Measurements from ENCODE around the gene NAMPT. TPM values are rescaled to one million over a fixed set of nuclear protein-coding genes. Genes with fewer than 3 reads are reported as not detected.
"Not testable (repeated sequence)": the region's sequence is repeated elsewhere in the genome, so short reads cannot be mapped to it uniquely, and the experiment has no call there.

Gene NAMPT
- polyA plus RNA-seq, 2 donors = 185 to 206 TPM

GRCh38 chr7:106320254-106320770, 35.5 kb upstream of the NAMPT start:
- WGBS, 2 donors = 82 to 86% methylated on average over 9 of the region's 9 CpGs
- not testable (repeated sequence) for H3K4me3 ChIP-seq (ENCODE audit: low read depth in 1 of 2, low read length in 2 of 2); H3K27ac ChIP-seq (ENCODE audit: low read depth in 2 of 2, low read length in 1 of 2); H3K27me3 ChIP-seq (ENCODE audit: control insufficient read depth in 1 of 2, insufficient read depth in 2 of 2, low read length in 2 of 2); H3K9me3 ChIP-seq (ENCODE audit: control insufficient read depth in 2 of 2, insufficient read depth in 1 of 2, low read depth in 1 of 2, low read length in 1 of 2); H3K36me3 ChIP-seq (ENCODE audit: control insufficient read depth in 2 of 2, insufficient read depth in 2 of 2, low read length in 1 of 2); H3K4me1 ChIP-seq (ENCODE audit: control insufficient read depth in 2 of 2, insufficient read depth in 2 of 2, low read length in 1 of 2)

- 77 to 81% methylated on average over 2 of the region's 2 CpGs for WGBS, 2 donors
- Histone ChIP-seq H3K27me3 (ENCODE audit: control insufficient read depth in 1 of 2, insufficient read depth in 2 of 2, low read length in 2 of 2) (no peaks in the 10 kb centered on the region), H3K4me1 (ENCODE audit: control insufficient read depth in 2 of 2, insufficient read depth in 2 of 2, low read length in 1 of 2) (no peaks in the 10 kb centered on the region), H3K36me3 (ENCODE audit: control insufficient read depth in 2 of 2, insufficient read depth in 2 of 2, low read length in 1 of 2) (no peaks in the 10 kb centered on the region), H3K27ac (ENCODE audit: low read depth in 2 of 2, low read length in 1 of 2) (no peak overlapping the region), H3K4me3 (ENCODE audit: low read depth in 1 of 2, low read length in 2 of 2) (no peak overlapping the region), H3K9me3 (ENCODE audit: control insufficient read depth in 2 of 2, insufficient read depth in 1 of 2, low read depth in 1 of 2, low read length in 1 of 2) (peaks cover 0 to 4% of the 10 kb centered on the region in 2 donors)
These were observed 33.7 kb upstream of the NAMPT start for GRCh38 chr7:106318482-106318881.

DNA sequence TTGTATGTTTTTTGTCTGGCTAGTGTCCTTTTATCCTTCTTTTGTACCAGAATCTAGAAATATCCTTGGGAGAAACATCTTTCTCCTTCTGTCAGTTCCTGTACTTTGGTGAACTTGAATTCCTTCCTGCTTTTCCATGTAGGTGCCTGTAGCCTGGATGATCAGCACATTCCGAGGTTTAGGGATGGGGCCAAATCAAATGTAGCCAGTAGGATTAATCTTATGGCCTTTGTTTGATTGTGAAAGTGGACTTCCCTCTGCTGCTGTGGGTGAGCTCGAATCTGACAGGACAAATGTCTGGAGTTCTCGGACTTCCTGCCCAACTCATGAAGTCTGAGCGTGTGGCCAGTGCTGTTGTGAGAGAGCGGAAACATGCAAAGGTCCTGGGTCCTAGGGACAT, 33.2 kb upstream of the NAMPT start:
- WGBS, 2 donors = 79 to 81% methylated on average over 5 of the region's 5 CpGs
- no peaks in the 10 kb centered on the region for H3K27me3 ChIP-seq (ENCODE audit: control insufficient read depth in 1 of 2, insufficient read depth in 2 of 2, low read length in 2 of 2)
- H3K9me3 ChIP-seq (ENCODE audit: control insufficient read depth in 2 of 2, insufficient read depth in 1 of 2, low read depth in 1 of 2, low read length in 1 of 2) = peaks cover 0 to 4% of the 10 kb centered on the region in 2 donors
- H3K4me3 ChIP-seq (ENCODE audit: low read depth in 1 of 2, low read length in 2 of 2) = no peak overlapping the region
- H3K36me3 ChIP-seq (ENCODE audit: control insufficient read depth in 2 of 2, insufficient read depth in 2 of 2, low read length in 1 of 2) = no peaks in the 10 kb centered on the region
- H3K4me1 ChIP-seq (ENCODE audit: control insufficient read depth in 2 of 2, insufficient read depth in 2 of 2, low read length in 1 of 2) = no peaks in the 10 kb centered on the region
- no peak overlapping the region for H3K27ac ChIP-seq (ENCODE audit: low read depth in 2 of 2, low read length in 1 of 2)

DNA sequence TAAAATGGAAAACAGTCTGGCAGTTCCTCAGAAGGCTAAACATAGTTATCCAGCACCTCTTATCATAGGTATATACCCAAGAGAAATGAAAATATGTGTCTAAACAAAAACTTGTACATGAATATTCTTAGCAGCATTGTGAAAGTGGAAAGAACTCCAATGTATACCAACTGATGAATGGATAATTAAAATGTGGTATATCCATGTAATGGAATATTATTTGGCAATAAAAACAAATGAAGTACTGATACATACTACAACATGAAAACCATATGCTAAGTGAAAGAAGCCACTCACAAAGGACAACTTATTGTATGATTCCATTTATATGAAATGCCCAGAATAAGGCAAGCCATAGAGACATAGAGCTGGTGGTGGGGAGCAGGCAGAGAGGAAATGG, 32.2 kb upstream of the NAMPT start:
- Histone ChIP-seq H3K4me1 (ENCODE audit: control insufficient read depth in 2 of 2, insufficient read depth in 2 of 2, low read length in 1 of 2) (no peaks in the 10 kb centered on the region), H3K36me3 (ENCODE audit: control insufficient read depth in 2 of 2, insufficient read depth in 2 of 2, low read length in 1 of 2) (no peaks in the 10 kb centered on the region), H3K9me3 (ENCODE audit: control insufficient read depth in 2 of 2, insufficient read depth in 1 of 2, low read depth in 1 of 2, low read length in 1 of 2) (peaks cover 0 to 4% of the 10 kb centered on the region in 2 donors), H3K27ac (ENCODE audit: low read depth in 2 of 2, low read length in 1 of 2) (no peak overlapping the region), H3K4me3 (ENCODE audit: low read depth in 1 of 2, low read length in 2 of 2) (no peak overlapping the region), H3K27me3 (ENCODE audit: control insufficient read depth in 1 of 2, insufficient read depth in 2 of 2, low read length in 2 of 2) (no peaks in the 10 kb centered on the region)

DNA sequence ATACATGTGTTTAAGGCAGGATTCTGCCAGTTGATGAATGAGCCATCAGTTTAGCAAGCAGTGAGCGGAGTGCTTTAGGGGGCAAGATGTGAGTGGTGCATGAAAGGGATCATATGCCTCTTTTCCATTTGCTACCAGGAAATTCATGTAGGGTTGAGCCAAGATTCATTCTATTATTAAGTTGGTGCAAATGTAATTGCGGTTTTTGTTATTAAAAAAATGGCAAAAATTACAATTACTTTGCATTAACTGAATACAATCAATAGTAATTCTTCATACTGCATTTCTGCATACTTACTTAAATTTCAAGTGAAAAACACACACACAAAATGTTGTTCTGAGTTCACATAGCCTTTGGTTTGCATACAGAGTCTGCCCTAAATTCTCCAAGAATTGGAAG, 30.1 kb upstream of the NAMPT start:
- Histone ChIP-seq H3K27ac (ENCODE audit: low read depth in 2 of 2, low read length in 1 of 2) (no peak overlapping the region), H3K4me1 (ENCODE audit: control insufficient read depth in 2 of 2, insufficient read depth in 2 of 2, low read length in 1 of 2) (no peaks in the 10 kb centered on the region), H3K4me3 (ENCODE audit: low read depth in 1 of 2, low read length in 2 of 2) (no peak overlapping the region), H3K27me3 (ENCODE audit: control insufficient read depth in 1 of 2, insufficient read depth in 2 of 2, low read length in 2 of 2) (no peaks in the 10 kb centered on the region), H3K36me3 (ENCODE audit: control insufficient read depth in 2 of 2, insufficient read depth in 2 of 2, low read length in 1 of 2) (no peaks in the 10 kb centered on the region), H3K9me3 (ENCODE audit: control insufficient read depth in 2 of 2, insufficient read depth in 1 of 2, low read depth in 1 of 2, low read length in 1 of 2) (no peaks in the 10 kb centered on the region)
- whole genome bisulfite sequencing, 2 donors = 82 to 93% methylated on average over 2 of the region's 2 CpGs

- Histone ChIP-seq H3K27ac (ENCODE audit: low read depth in 2 of 2, low read length in 1 of 2) (no peak overlapping the region), H3K4me1 (ENCODE audit: control insufficient read depth in 2 of 2, insufficient read depth in 2 of 2, low read length in 1 of 2) (no peaks in the 10 kb centered on the region), H3K9me3 (ENCODE audit: control insufficient read depth in 2 of 2, insufficient read depth in 1 of 2, low read depth in 1 of 2, low read length in 1 of 2) (no peaks in the 10 kb centered on the region), H3K4me3 (ENCODE audit: low read depth in 1 of 2, low read length in 2 of 2) (no peak overlapping the region), H3K27me3 (ENCODE audit: control insufficient read depth in 1 of 2, insufficient read depth in 2 of 2, low read length in 2 of 2) (no peaks in the 10 kb centered on the region), H3K36me3 (ENCODE audit: control insufficient read depth in 2 of 2, insufficient read depth in 2 of 2, low read length in 1 of 2) (no peaks in the 10 kb centered on the region)
- 71 to 76% methylated on average over 2 of the region's 2 CpGs for WGBS, 2 donors
These were observed 29.2 kb upstream of the NAMPT start for GRCh38 chr7:106313966-106314365.

GRCh38 chr7:106313456-106313901, 28.7 kb upstream of the NAMPT start:
- Histone ChIP-seq H3K9me3 (ENCODE audit: control insufficient read depth in 2 of 2, insufficient read depth in 1 of 2, low read depth in 1 of 2, low read length in 1 of 2) (no peaks in the 10 kb centered on the region), H3K36me3 (ENCODE audit: control insufficient read depth in 2 of 2, insufficient read depth in 2 of 2, low read length in 1 of 2) (no peaks in the 10 kb centered on the region), H3K4me3 (ENCODE audit: low read depth in 1 of 2, low read length in 2 of 2) (no peak overlapping the region), H3K27me3 (ENCODE audit: control insufficient read depth in 1 of 2, insufficient read depth in 2 of 2, low read length in 2 of 2) (no peaks in the 10 kb centered on the region), H3K4me1 (ENCODE audit: control insufficient read depth in 2 of 2, insufficient read depth in 2 of 2, low read length in 1 of 2) (no peaks in the 10 kb centered on the region), H3K27ac (ENCODE audit: low read depth in 2 of 2, low read length in 1 of 2) (no peak overlapping the region)
- WGBS, 2 donors = 53 to 58% methylated on average over 2 of the region's 2 CpGs

DNA sequence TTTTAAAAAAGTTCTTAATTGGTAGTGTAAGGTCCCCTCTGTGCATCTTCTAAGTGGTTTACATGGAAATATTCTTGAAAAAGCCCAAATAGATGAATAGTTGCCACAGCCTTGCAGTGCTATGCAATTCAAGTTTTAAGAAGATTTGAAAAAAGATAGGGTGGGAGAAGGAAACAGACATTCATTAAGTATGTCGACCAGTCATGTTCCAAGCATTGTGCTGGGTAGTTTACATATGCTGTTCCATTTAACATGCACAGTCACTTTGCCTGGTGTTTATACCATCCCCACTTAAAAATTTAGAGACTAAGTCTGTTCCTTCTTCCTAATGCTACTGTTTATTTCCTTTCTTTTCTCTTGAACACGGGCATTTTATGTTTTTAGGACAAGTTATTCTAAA, 28.1 kb upstream of the NAMPT start:
- Histone ChIP-seq H3K27ac (ENCODE audit: low read depth in 2 of 2, low read length in 1 of 2) (no peak overlapping the region), H3K4me3 (ENCODE audit: low read depth in 1 of 2, low read length in 2 of 2) (no peak overlapping the region), H3K36me3 (ENCODE audit: control insufficient read depth in 2 of 2, insufficient read depth in 2 of 2, low read length in 1 of 2) (no peaks in the 10 kb centered on the region), H3K9me3 (ENCODE audit: control insufficient read depth in 2 of 2, insufficient read depth in 1 of 2, low read depth in 1 of 2, low read length in 1 of 2) (no peaks in the 10 kb centered on the region), H3K4me1 (ENCODE audit: control insufficient read depth in 2 of 2, insufficient read depth in 2 of 2, low read length in 1 of 2) (no peaks in the 10 kb centered on the region), H3K27me3 (ENCODE audit: control insufficient read depth in 1 of 2, insufficient read depth in 2 of 2, low read length in 2 of 2) (no peaks in the 10 kb centered on the region)
- WGBS, 2 donors = 61 to 66% methylated on average over 2 of the region's 2 CpGs

DNA sequence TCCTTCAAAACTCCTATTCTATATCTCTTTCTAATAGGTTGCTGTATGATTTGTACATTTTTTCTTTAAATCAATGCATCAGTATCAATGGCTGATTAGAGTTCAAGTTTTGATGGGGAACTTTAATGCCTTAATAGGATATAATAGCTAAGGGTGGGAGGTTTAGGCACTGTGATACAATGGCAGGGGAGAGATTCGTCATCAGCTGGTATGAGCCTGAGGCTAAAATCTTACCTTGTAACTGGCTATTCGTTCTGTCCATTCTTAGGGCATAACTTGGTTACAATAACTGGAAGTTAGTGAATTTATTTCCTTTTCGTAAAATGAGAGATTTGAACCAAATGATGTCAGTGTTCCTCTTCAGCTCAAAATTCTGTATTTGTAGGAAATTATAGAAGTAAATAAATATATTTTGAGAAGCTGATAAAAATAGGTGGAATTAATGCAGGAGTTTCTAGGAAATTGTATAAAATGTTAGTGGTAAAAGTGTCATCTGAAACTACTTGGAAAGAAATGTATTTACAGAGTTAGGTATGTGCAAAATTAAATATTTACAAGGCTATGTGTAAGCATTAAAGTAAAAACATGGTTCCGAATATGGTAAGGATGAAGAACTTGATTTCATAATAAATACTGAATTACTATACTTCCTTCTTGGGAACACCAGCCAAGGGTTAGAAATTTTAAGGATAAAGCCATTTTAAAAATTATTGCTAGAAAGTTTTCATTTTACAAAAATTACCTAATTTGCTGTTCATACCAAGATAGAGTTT, 27.5 kb upstream of the NAMPT start:
- no peak overlapping the region for H3K4me3 ChIP-seq (ENCODE audit: low read depth in 1 of 2, low read length in 2 of 2)
- 74 to 77% methylated on average over 4 of the region's 4 CpGs for WGBS, 2 donors
- H3K4me1 ChIP-seq (ENCODE audit: control insufficient read depth in 2 of 2, insufficient read depth in 2 of 2, low read length in 1 of 2) = no peaks in the 10 kb centered on the region
- H3K36me3 ChIP-seq (ENCODE audit: control insufficient read depth in 2 of 2, insufficient read depth in 2 of 2, low read length in 1 of 2) = no peaks in the 10 kb centered on the region
- H3K27ac ChIP-seq (ENCODE audit: low read depth in 2 of 2, low read length in 1 of 2) = no peak overlapping the region
- H3K27me3 ChIP-seq (ENCODE audit: control insufficient read depth in 1 of 2, insufficient read depth in 2 of 2, low read length in 2 of 2) = no peaks in the 10 kb centered on the region
- H3K9me3 ChIP-seq (ENCODE audit: control insufficient read depth in 2 of 2, insufficient read depth in 1 of 2, low read depth in 1 of 2, low read length in 1 of 2) = no peaks in the 10 kb centered on the region

DNA sequence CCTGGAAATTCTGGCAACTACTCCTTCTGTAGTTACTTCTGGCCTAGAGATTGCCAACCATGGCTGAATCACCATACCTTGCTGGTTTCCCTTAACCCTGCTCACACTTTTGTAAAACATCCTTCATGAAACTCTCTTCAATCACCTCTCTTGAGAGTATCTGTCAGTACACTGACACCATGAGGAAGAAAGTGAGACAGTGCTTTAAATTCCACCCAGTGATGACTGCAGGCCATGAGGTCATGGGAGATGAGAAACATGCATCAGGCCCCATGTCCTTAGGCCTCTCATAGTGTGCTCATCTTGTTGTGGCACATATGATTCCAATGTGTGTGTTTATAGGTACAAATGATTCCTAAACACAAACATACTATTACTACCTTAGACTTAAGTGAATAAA, 24.6 kb upstream of the NAMPT start:
- no peaks in the 10 kb centered on the region for H3K4me1 ChIP-seq (ENCODE audit: control insufficient read depth in 2 of 2, insufficient read depth in 2 of 2, low read length in 1 of 2)
- H3K27me3 ChIP-seq (ENCODE audit: control insufficient read depth in 1 of 2, insufficient read depth in 2 of 2, low read length in 2 of 2) = no peaks in the 10 kb centered on the region
- no peak overlapping the region for H3K27ac ChIP-seq (ENCODE audit: low read depth in 2 of 2, low read length in 1 of 2)
- no peak overlapping the region for H3K4me3 ChIP-seq (ENCODE audit: low read depth in 1 of 2, low read length in 2 of 2)
- no peaks in the 10 kb centered on the region for H3K36me3 ChIP-seq (ENCODE audit: control insufficient read depth in 2 of 2, insufficient read depth in 2 of 2, low read length in 1 of 2)
- H3K9me3 ChIP-seq (ENCODE audit: control insufficient read depth in 2 of 2, insufficient read depth in 1 of 2, low read depth in 1 of 2, low read length in 1 of 2) = no peaks in the 10 kb centered on the region
